ENCODE data around the gene SLC17A7.

SLC17A7 gene

GRCh38 chr19:49403404-49404187 lies 37.7 kb downstream of the SLC17A7 start (continued):
- TF ChIP-seq PATZ1 (tag by site-specific recombination; IDR thresholded peaks at IDR 0.05) (peak; percentile 85), ZFP69B (tag by site-specific recombination; IDR thresholded peaks at IDR 0.05) (0 out of 2 replicates have a peak, but pooled peaks have one; percentile 22), GLI2 (tag by site-specific recombination; IDR thresholded peaks at IDR 0.05; ENCODE audit: borderline replicate concordance, low read depth) (no peak), ZBTB44 (tag by site-specific recombination; IDR thresholded peaks at IDR 0.05) (peak; percentile 62), ZBTB6 (tag by site-specific recombination; IDR thresholded peaks at IDR 0.05) (peak; percentile 91), ZIC2 (tag by site-specific recombination; IDR thresholded peaks at IDR 0.05) (peak; percentile 93), ZNF549 (tag by site-specific recombination; IDR thresholded peaks at IDR 0.05) (no peak), ZNF394 (tag by site-specific recombination; IDR thresholded peaks at IDR 0.05; ENCODE audit: borderline replicate concordance) (peak; percentile 90), ZNF2 (tag by site-specific recombination; IDR thresholded peaks at IDR 0.05) (peak; percentile 90), HIC1 (tag by site-specific recombination; IDR thresholded peaks at IDR 0.05) (peak; percentile 72; the same call in 1 of the 2 replicates), ZSCAN23 (tag by site-specific recombination; IDR thresholded peaks at IDR 0.05) (no peak), ZXDB (tag by site-specific recombination; IDR thresholded peaks at IDR 0.05) (peak; percentile 65), SETDB1 (IDR thresholded peaks at IDR 0.05; ENCODE audit: insufficient read length, low read length) (peak; percentile 70), ZNF843 (tag by site-specific recombination; IDR thresholded peaks at IDR 0.05) (peak; percentile 58; the same call in 1 of the 2 replicates), OSR2 (tag by site-specific recombination; IDR thresholded peaks at IDR 0.05) (peak; percentile 95), ZNF792 (tag by site-specific recombination; IDR thresholded peaks at IDR 0.05) (no peak)

- TF ChIP-seq ZNF362 (tag by site-specific recombination; IDR thresholded peaks at IDR 0.05) = peak; percentile 69; the same call in 1 of the 2 replicates
- TF ChIP-seq ZNF585B (tag by site-specific recombination; IDR thresholded peaks at IDR 0.05) = no peak
- Histone ChIP-seq H3K9me3 (ENCODE audit: control insufficient read depth, insufficient read depth, low read depth, low read length) (no peaks in the 10 kb centered on the region), H3K4me3 (ENCODE audit: low read depth, low read length) (no peak overlapping the region), H3K4me1 (ENCODE audit: control insufficient read depth, insufficient read depth, low read length) (peaks cover 7% of the 10 kb centered on the region), H3K36me3 (ENCODE audit: control insufficient read depth in 2 of 2, insufficient read depth in 1 of 2, low read length in 2 of 2) (no peaks in the 10 kb centered on the region), H3K27ac (ENCODE audit: extremely low read depth, low read depth, low read length) (no peak overlapping the region)
- ChIA-PET CTCF (interaction anchor here (1.3 kb wide), 1 partner anchor 43 kb away, joined by 10 read pairs; no protein-coding TSS in a partner anchor), POLR2A (no interaction called here)
Measured at GRCh38 chr19:49400029-49400428, 41.3 kb downstream of the SLC17A7 start.

Measured in HEK293 (cell line).